Esophagus squamous epithelium (tissue), 5 donors: ENCODE results near the gene TRPC5OS. TPM values are rescaled to one million over a fixed set of nuclear protein-coding genes. Genes with fewer than 3 reads are reported as not detected.

Experiments
- DNase-seq: peaks from one replicate; lab custom pipeline; 2025; lab: John Stamatoyannopoulos, UW
- H3K27ac ChIP-seq, 4 donors: fragments of 200-600 bp; sonication (generic); one replicate each; pipeline ENCODE4 v1.5.1; 2016 to 2019; ENCODE audit warnings: mild to moderate bottlenecking in 1 of 4
- H3K27me3 ChIP-seq, 4 donors: fragments of 200-600 bp; sonication (generic); 1 replicate in 3 of 4; 2 replicates in 1 of 4; pipeline versions ENCODE4 v1.5.1 to v1.6.0; 2017 to 2021; ENCODE audit warnings: antibody characterized with exemption in 1 of 4
- H3K36me3 ChIP-seq, 3 donors: fragments of 200-600 bp; sonication (generic); one replicate each; pipeline ENCODE4 v1.5.1; 2016 to 2019
- H3K4me1 ChIP-seq, 3 donors: fragments of 200-600 bp; sonication (generic); one replicate each; pipeline ENCODE4 v1.5.1; 2017 to 2019
- H3K4me3 ChIP-seq, 4 donors: fragments of 200-600 bp; sonication (generic); 1 replicate in 3 of 4; 2 replicates in 1 of 4; pipeline ENCODE4 v1.5.1; 2016 to 2019; ENCODE audit warnings: mild to moderate bottlenecking in 2 of 4, moderate library complexity in 1 of 4
- H3K9me3 ChIP-seq, 3 donors: fragments of 200-600 bp; sonication (generic); one replicate each; pipeline ENCODE4 v1.5.1; 2016 to 2019
- POLR2A ChIP-seq, 4 donors: fragments of 450-650 bp; IDR thresholded peaks; one replicate each; pipeline ENCODE4 v1.6.1; 2017; ENCODE audit warnings: antibody characterized with exemption in 4 of 4, mild to moderate bottlenecking in 4 of 4, moderate library complexity in 3 of 4
- WGBS, 2 donors: methylation state at CpG; one replicate each; pipeline ENCODE4 v1.1.5; 2018; 5-methylcytosine and 5-hydroxymethylcytosine counted together
- intact Hi-C: fragments of 100-400 bp; cut with DNase I; formaldehyde crosslinking; loops from one replicate; pipeline ENCODE4 v1.15.0; 2022
- total RNA-seq, 4 donors: library from RNA; depleted of rRNA; stranded (reverse); fragments of >200 nt; gene quantifications; one replicate each; pipeline ENCODE4 v1.1.0, GENCODE V29; 2016
- TF ChIP-seq, protein P1 (sequence below), 6 experiments: fragments of 450-650 bp in 4 of 6; fragments of 200-600 bp in 2 of 6; sonication (generic) in 2 of 6; IDR thresholded peaks; one replicate each; pipeline ENCODE4 v1.5.1; 2016 to 2019; ENCODE audit warnings: antibody characterized with exemption in 6 of 6, mild to moderate bottlenecking in 4 of 6, moderate library complexity in 4 of 6
- donor health status: DM: yes; HTN: yes; CAD: no.

Gene TRPC5OS
- total RNA-seq, 4 donors from 2014 or later = not detected

- no peaks in the 10 kb centered on the region for H3K4me1 ChIP-seq
- H3K36me3 ChIP-seq = no peaks in the 10 kb centered on the region
- no peak for DNase-seq
- TF ChIP-seq, protein P1, sequence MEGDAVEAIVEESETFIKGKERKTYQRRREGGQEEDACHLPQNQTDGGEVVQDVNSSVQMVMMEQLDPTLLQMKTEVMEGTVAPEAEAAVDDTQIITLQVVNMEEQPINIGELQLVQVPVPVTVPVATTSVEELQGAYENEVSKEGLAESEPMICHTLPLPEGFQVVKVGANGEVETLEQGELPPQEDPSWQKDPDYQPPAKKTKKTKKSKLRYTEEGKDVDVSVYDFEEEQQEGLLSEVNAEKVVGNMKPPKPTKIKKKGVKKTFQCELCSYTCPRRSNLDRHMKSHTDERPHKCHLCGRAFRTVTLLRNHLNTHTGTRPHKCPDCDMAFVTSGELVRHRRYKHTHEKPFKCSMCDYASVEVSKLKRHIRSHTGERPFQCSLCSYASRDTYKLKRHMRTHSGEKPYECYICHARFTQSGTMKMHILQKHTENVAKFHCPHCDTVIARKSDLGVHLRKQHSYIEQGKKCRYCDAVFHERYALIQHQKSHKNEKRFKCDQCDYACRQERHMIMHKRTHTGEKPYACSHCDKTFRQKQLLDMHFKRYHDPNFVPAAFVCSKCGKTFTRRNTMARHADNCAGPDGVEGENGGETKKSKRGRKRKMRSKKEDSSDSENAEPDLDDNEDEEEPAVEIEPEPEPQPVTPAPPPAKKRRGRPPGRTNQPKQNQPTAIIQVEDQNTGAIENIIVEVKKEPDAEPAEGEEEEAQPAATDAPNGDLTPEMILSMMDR (IDR thresholded peaks at IDR 0.05) = no peak
- no peak for TF ChIP-seq POLR2A (IDR thresholded peaks at IDR 0.05)
- H3K4me3 ChIP-seq = no peak overlapping the region
- intact Hi-C loops = no loop called here
- no peak overlapping the region for H3K27ac ChIP-seq
- H3K9me3 ChIP-seq = no peaks in the 10 kb centered on the region
- H3K27me3 ChIP-seq = no peaks in the 10 kb centered on the region
- whole genome bisulfite sequencing, 2 donors = 90 to 93% methylated on average over 5 of the region's 5 CpGs
Measured at GRCh38 chrX:111861605-111862004, 14.4 kb upstream of the TRPC5OS start.

GRCh38 chrX:111867236-111867635, 8.7 kb upstream of the TRPC5OS start:
- Histone ChIP-seq H3K4me3 (no peak overlapping the region), H3K27ac (no peak overlapping the region), H3K36me3 (no peaks in the 10 kb centered on the region), H3K9me3 (no peaks in the 10 kb centered on the region), H3K4me1 (peaks cover 0 to 18% (median 0%) of the 10 kb centered on the region in 3 donors), H3K27me3 (no peaks in the 10 kb centered on the region)
- WGBS, 2 donors = 89 to 100% methylated on average over 2 of the region's 2 CpGs
- no peak for TF ChIP-seq POLR2A (IDR thresholded peaks at IDR 0.05)
- TF ChIP-seq, protein P1 (IDR thresholded peaks at IDR 0.05) = no peak
- intact Hi-C loops = no loop called here
- DNase-seq = no peak

DNA sequence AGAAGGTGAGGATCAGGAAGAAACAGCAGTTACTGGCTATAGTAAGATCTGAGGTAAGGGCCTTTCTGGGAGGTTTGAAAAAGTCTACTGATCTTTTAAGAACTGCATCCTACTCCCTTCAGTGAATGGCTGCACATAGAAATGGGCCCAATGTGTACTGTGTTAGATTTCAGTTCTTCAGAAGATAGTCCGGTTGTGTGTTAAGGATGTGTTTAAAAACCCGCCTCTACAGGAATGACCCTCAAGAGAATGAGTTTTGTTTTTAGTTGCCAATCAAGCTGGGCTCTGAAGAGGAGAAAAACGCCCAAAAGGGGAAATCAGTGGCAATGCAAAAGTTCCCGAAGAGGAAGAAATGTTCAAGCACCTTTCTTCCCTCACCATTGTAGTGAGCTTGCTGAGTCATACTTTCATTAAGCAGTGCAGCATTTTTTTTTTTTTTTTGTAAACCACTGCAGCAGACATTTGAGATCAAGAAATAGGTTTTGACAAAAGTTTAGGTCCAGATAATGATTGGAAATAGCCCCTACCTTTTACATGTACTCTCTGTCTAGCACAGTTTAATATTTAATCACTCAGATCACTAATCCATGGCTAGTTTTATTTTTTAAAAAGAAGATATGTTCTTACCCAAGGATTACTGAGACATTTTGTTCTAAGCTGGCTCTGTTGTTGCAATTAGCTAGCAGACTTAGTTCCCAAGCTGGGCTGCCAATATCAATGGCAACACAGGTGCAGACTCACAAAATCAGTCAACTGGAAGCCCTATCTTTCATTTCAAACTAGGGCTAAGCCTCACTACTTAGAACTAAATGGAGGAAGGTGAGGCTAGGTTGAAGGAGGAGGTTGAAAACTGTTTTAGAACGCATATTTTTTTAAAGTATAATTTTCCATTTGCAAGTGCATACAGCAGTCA, 7.0 kb upstream of the TRPC5OS start:
- intact Hi-C loops = no loop called here
- H3K4me1 ChIP-seq = peaks cover 0 to 18% (median 0%) of the 10 kb centered on the region in 3 donors
- no peaks in the 10 kb centered on the region for H3K36me3 ChIP-seq
- no peaks in the 10 kb centered on the region for H3K27me3 ChIP-seq
- H3K4me3 ChIP-seq = no peak overlapping the region
- H3K27ac ChIP-seq = peak overlapping the region in 2 of 4 donors; percentile 17 to 34
- no peak for TF ChIP-seq POLR2A (IDR thresholded peaks at IDR 0.05)
- TF ChIP-seq, protein P1 (IDR thresholded peaks at IDR 0.05) = no peak
- H3K9me3 ChIP-seq = no peaks in the 10 kb centered on the region
- no peak for DNase-seq
- WGBS, 2 donors = 15 to 23% methylated on average over 4 to 5 of the region's 5 CpGs

- intact Hi-C loops = no loop called here
- WGBS, 2 donors = 0 to 20% methylated on average over 1 of the region's 1 CpG
- Histone ChIP-seq H3K4me1 (peaks cover 0 to 18% (median 0%) of the 10 kb centered on the region in 3 donors), H3K36me3 (no peaks in the 10 kb centered on the region), H3K4me3 (no peak overlapping the region), H3K27me3 (no peaks in the 10 kb centered on the region), H3K9me3 (no peaks in the 10 kb centered on the region), H3K27ac (peak overlapping the region in 1 of 4 donors; percentile 17)
- no peak for DNase-seq
- TF ChIP-seq POLR2A (IDR thresholded peaks at IDR 0.05) = no peak
- TF ChIP-seq, protein P1 (IDR thresholded peaks at IDR 0.05) = peak in 5 of 6 experiments; percentile 37 to 66 (median 59)
Measured at GRCh38 chrX:111869639-111870034, 6.3 kb upstream of the TRPC5OS start.

DNA sequence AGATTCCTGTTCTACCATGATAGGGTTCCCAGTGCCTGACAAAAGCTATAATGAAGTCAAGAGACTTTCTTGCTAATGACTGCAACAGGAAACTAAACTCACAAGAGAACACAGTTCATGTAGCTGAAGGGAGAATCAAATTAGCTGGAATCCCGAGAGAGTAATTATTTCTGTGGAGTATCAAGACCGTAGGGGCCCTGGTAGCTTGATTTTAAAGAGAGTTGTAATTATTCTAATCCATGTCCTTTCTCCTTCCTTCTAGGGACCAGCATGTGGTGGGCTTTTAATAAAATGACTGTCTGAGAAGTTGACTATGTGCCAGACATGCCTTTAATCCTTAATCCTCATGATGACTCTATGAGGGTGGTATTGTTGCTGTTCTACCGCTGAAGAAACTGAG, 1.7 kb upstream of the TRPC5OS start:
- H3K9me3 ChIP-seq = no peaks in the 10 kb centered on the region
- H3K27ac ChIP-seq = no peak overlapping the region
- H3K27me3 ChIP-seq = no peaks in the 10 kb centered on the region
- DNase-seq = no peak
- no peaks in the 10 kb centered on the region for H3K36me3 ChIP-seq
- TF ChIP-seq POLR2A (IDR thresholded peaks at IDR 0.05) = no peak
- TF ChIP-seq, protein P1 (IDR thresholded peaks at IDR 0.05) = no peak
- H3K4me1 ChIP-seq = peaks cover 0 to 5% (median 0%) of the 10 kb centered on the region in 3 donors
- intact Hi-C loops = no loop called here
- no peak overlapping the region for H3K4me3 ChIP-seq
- 56 to 93% methylated on average over 2 to 3 of the region's 3 CpGs for WGBS, 2 donors
